Measurements from ENCODE around the gene REN.

DNA sequence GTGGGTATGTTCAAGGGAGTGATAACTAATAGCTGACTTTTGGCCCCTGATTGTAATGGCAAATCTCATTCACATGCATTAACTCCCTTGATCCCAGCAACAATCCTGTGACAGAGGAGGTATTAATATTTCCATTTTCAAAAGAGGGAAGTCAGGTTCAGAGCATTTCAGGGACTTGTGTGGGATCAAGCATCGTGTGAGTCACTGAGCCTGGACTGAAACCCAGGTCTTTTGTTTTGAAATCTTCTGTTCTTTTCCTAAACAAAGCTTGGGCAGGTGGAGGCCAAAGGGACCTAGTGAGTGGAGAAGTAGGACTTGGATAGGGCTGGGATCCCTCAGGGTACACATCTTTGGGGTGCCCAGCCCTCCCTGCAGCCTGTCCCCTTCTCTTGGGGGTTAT is 52.2 kb downstream of the REN start:
- no peak for TF ChIP-seq POLR2AphosphoS5 (IDR thresholded peaks at IDR 0.05; ENCODE audit: low read depth, low read length)
- no peak for TF ChIP-seq TAF1 (IDR thresholded peaks at IDR 0.05; ENCODE audit: borderline replicate concordance, insufficient read depth, low read length)

Measured in PFSK-1 (cell line).